Transverse colon (tissue), 4 donors: ENCODE results near the gene PPP1R9A.

Experiments
- CTCF ChIP-seq, 5 experiments: fragments of 200-600 bp in 3 of 5; fragments of 450-650 bp in 2 of 5; sonication (generic) in 3 of 5; IDR thresholded peaks; 1 replicate in 2 of 5; 2 replicates in 3 of 5; pipeline ENCODE4 v1.5.1; 2016 to 2017; ENCODE audit warnings: antibody characterized with exemption in 5 of 5, inconsistent platforms in 3 of 5, mild to moderate bottlenecking in 2 of 5, moderate library complexity in 1 of 5
- POLR2A ChIP-seq: fragments of 450-650 bp; IDR thresholded peaks from one replicate; pipeline ENCODE4 v1.6.1; 2016; ENCODE audit warnings: antibody characterized with exemption, mild to moderate bottlenecking, moderate library complexity
- POLR2AphosphoS5 ChIP-seq, 3 donors: sonication (generic); formaldehyde crosslinking; IDR thresholded peaks; one replicate each; pipeline ENCODE4 v1.6.1; 2016; ENCODE audit warnings: antibody characterized with exemption in 3 of 3

GRCh38 chr7:95255691-95256090, 348.3 kb downstream of the PPP1R9A start:
- no peak for TF ChIP-seq CTCF (IDR thresholded peaks at IDR 0.05)
- TF ChIP-seq POLR2AphosphoS5 (IDR thresholded peaks at IDR 0.05) = no peak
- TF ChIP-seq POLR2A = no peak
